GM10248 (cell line): Measurements from ENCODE around the gene MOGAT2.
"Not testable (repeated sequence)": the region's sequence is repeated elsewhere in the genome, so short reads cannot be mapped to it uniquely, and the experiment has no call there.

Source experiments
- CTCF ChIA-PET: fragments of 300-600 bp; sonication (Branson Sonifier 250); formaldehyde crosslinking; extraction: SDS; loops from one replicate; lab custom pipeline; 2021; ENCODE audit warnings: antibody characterized with exemption; lab: Yijun Ruan, JAX
- POLR2A ChIA-PET: fragments of 350-650 bp; sonication (Branson Sonifier 250); formaldehyde crosslinking; extraction: SDS; loops from one replicate; lab custom pipeline; 2020; ENCODE audit warnings: antibody characterized with exemption; lab: Yijun Ruan, JAX
- DNase-seq: peaks from one replicate; pipeline ENCODE4 v3.0.0; 2012; ENCODE audit errors: extremely low spot score
- CTCF ChIP-seq: IDR thresholded peaks from 2 replicates; pipeline ENCODE4 v1.5.1; 2012; ENCODE audit warnings: mild to moderate bottlenecking, low read depth; ENCODE audit errors: extremely low read depth, missing control alignments, control extremely low read depth

MOGAT2 gene

GRCh38 chr11:75678620-75679259 lies 38.9 kb upstream of the MOGAT2 start:
- ChIA-PET CTCF (interaction anchor here (1.0 to 1.8 kb wide), 6 partner anchors 8 to 45 kb away, joined by 3 to 14 read pairs (median 4); no protein-coding TSS in a partner anchor), POLR2A (no interaction called here)
- DNase-seq = no peak
- TF ChIP-seq CTCF = no peak

GRCh38 chr11:75679566-75679965 lies 38.1 kb upstream of the MOGAT2 start:
- TF ChIP-seq CTCF = no peak
- ChIA-PET CTCF (interaction anchor here (0.9 kb wide), 1 partner anchor 9 kb away, joined by 3 read pairs; no protein-coding TSS in a partner anchor), POLR2A (no interaction called here)
- no peak for DNase-seq

- DNase-seq, POLR2A ChIA-PET: not testable (repeated sequence)
- CTCF ChIA-PET = interaction anchor here (0.8 to 1.3 kb wide), 3 partner anchors 22 to 468 kb away, joined by 3 read pairs; no protein-coding TSS in a partner anchor
Measured at GRCh38 chr11:75683856-75684255, 33.8 kb upstream of the MOGAT2 start.

- ChIA-PET POLR2A (no interaction called here), CTCF (interaction anchor here (0.7 to 0.9 kb wide), 2 partner anchors 12 to 16 kb away, joined by 3 to 4 read pairs; no protein-coding TSS in a partner anchor)
- no peak for TF ChIP-seq CTCF
- DNase-seq = peak; percentile 46
Measured at GRCh38 chr11:75689863-75690609, 27.6 kb upstream of the MOGAT2 start.

- TF ChIP-seq CTCF = no peak
- DNase-seq = no peak
- ChIA-PET POLR2A (no interaction called here), CTCF (interaction anchor here (1.3 kb wide), 1 partner anchor 14 kb away, joined by 3 read pairs; no protein-coding TSS in a partner anchor)
Measured at GRCh38 chr11:75691804-75692203, 25.8 kb upstream of the MOGAT2 start.

GRCh38 chr11:75697906-75698581 lies 19.6 kb upstream of the MOGAT2 start:
- CTCF ChIA-PET = interaction anchor here (1.2 to 1.9 kb wide), 3 partner anchors 8 to 23 kb away, joined by 3 to 9 read pairs (median 4); no protein-coding TSS in a partner anchor

More at GRCh38 chr11:75697906-75698581, 19.6 kb upstream of the MOGAT2 start:
- POLR2A ChIA-PET = interaction anchor here (0.7 kb wide), 1 partner anchor 136 kb away, joined by 3 read pairs; the partner anchor contains the start of gene SERPINH1
- TF ChIP-seq CTCF = no peak
- DNase-seq = no peak
